OCI-LY7 (cell line): ENCODE results near the gene SSRP1.

Experiments
- CTCF ChIP-seq: fragments of 200-600 bp; sonication (generic); conservative IDR thresholded peaks from 2 replicates; pipeline ENCODE4 v1.5.1; 2014; ENCODE audit warnings: mild to moderate bottlenecking, antibody characterized with exemption, low read length, moderate library complexity, mixed read lengths
- EZH2phosphoT487 ChIP-seq: fragments of 200-600 bp; sonication (generic); IDR thresholded peaks from 2 replicates; pipeline ENCODE4 v1.6.1; 2018; ENCODE audit warnings: low read depth, borderline replicate concordance, mild to moderate bottlenecking, mixed run types, antibody characterized with exemption, low read length, moderate library complexity, mixed read lengths

- TF ChIP-seq CTCF (no peak), EZH2phosphoT487 (no peak)
Measured at GRCh38 chr11:57332694-57333440, 2.8 kb downstream of the SSRP1 start.
